Activated naive CD4-positive, alpha-beta T cell treated with Interleukin-2 at 50 U/mL for 16 hours (primary cell): ENCODE data around the gene ACAA1.

Experiments
- DNase-seq: peaks from one replicate; pipeline ENCODE4 v3.0.0-alpha.2; 2020

ACAA1 gene

DNA sequence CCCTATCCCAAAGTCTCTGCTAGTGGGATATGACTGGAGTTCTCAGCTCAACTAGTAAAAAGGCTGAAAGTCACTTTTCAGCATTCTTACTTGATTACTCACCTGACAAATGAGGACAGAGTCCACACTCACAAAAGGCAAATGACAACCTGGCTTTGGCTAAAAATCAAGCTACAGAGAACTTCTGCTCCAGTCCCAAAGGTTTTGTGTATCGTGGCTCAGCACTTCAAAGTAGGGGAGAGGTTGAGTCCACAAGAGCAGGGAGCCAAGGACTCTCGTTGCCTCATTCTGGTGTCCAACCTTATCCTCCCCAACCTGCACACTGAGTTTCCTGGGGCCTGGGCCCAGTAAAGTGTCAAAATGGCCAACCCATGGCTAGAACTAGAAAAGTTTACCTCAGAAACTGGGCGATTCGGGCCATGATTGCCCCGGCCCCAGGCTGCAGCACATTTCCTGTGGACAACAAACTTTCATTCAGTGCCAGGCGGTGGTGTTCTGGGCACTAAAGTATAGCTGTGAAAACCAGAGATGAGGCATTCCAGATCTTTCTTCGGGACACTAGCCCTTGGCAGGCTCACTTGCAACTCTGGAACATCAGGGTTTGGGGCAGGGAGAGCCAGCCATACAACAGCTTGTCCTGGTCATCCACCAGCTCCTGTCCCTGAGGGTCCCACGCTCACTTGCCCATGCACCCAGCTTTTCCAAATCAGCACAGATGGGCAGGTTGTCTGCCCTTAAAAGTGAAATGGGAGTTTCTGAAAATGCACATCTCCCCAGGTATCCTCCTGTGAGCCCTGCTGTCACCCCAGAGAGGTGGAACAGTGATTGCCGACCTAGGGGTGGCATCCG is 3.1 kb downstream of the ACAA1 start:
- DNase-seq = no peak

DNA sequence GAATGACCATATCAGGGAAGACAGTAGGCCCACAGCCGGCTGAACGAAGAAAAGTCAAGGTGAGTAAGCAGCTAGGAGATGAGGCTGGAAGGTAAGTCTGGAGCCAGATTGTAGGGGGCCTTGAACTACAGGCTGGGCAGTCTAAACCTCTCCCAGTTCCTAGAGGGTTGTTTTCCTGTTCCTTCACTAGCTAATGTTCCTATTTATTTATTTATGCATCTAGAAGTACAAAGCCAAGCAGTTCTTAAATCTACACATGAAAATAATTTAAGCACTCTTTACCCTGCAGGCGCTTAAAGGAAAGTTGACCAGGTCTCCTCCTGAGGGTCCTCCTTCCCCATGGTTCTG is 3.7 kb downstream of the ACAA1 start:
- no peak for DNase-seq

DNA sequence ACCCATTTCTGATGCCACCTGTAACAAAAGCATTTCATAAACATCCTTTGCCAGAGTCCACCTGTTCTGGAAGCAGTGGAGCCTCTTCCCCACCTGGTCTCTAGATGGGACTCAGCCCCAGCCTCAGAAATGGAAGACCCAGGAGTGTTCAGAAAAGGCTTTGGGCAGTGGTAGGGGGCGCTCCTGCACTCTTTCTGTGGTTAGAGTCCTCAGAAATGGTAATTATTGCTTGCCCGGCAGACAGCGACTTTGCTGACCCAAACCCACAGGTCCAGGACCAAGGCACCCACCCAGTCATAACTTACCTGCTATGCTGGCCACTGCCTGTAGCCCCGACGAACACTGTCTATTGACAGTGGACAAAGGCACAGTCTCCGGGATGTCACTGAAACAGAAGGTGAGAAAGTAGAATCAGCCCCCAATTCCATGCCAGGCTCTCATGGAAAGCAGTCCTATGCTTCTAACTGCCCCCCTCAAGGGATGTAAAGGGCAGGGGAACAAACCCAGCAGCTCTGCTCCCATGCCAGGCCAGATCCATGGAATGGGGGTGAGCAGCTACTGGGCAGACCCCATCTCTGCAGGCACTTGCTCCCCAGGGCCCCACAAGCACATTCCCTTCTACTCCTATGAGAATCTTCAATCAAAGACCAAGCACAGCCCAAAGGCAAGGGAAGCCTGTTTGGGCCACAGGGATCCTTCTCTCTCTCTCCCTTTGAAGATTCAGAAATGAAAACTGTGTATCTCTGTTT is 5.1 kb downstream of the ACAA1 start:
- peak; percentile 33 for DNase-seq

DNA sequence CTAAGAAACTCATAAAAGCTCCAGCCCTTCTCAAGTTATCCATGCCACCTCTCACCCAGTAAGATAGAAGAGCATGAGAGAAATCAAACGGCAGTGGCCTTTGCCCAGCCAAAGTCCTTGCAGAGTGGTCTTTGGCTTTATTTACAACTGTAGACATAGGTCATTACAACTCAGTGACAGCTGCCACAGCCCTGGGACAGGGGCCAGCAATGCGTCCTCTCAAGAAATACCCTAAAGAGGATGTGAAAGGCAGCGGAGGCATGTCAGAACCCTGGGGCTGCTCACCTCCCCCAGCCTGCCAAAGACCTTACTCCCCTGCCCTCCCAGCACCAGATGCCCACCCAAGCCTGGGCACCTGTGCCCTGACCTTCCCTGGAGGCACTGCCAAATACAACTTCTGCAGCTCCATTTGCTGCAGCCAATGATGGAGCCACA is 6.3 kb downstream of the ACAA1 start:
- no peak for DNase-seq

DNA sequence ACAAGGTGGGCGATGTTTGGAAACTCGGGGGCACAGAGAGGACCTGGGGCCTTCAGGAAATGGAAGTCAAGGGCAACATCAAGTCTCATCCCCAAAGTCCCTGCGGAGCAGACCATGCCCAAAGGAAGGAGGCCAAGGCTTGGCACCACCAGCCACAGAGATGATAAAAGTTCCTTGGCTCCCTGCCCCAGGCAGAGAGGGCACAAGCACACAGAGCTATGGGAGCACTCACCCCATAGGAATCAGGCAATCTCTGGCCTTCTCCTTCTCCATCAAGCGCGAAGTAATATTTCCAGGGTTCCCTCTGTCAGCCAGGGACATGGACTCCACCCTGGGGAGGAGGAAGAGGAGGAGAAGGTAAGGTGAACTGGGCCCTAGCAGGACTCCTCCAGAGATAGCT is 7.9 kb downstream of the ACAA1 start:
- DNase-seq = no peak

DNA sequence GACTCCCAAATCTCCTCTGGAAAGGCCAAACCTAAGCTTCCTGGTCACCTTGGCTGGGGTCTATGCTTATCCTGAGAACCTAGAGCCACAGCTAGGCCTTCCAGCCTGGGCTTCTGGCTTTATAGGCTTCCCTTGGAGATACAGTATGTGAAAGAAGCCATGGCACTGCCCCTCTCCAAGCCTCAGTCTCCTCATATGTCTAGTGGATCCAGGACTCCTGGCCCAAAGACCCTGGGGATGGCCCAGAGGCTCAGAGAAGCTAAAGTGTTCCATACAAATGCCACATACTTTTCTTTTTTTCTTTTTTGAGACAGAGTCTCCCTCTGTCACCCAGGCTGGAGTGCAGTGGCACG is 8.6 kb downstream of the ACAA1 start:
- DNase-seq = no peak

DNA sequence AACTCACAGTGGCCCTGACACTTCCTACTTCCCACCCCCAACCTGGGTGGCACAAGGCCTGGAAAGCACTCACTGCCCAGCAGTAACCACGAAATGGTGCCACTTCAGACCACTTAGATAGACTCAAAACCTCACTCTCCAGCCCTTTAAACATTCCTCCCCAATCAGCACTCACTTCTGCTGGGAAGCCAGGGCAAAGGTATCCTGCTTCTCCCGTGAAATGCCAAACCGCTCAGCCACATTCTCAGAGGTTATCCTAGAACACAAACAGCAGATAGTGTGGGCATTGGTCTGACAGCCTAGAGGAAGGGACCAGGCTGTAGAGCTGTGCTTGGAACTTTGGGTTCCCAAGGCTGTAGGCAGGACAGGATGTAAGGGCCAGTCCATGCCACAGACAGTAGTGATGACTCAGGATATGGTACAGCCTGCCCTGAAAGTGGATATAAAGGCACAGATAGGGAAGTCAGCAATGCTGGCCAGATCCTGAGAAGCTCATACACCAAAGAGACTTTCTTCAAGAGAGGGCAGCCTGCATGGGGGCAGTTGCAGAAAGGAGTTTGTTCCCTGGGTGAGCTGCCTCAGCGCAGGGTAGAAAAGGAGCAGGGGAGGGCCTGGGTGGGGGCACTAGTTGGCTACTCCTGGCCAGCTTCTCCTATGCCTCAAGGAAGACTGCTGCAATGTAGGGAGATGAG is 9.2 kb downstream of the ACAA1 start:
- no peak for DNase-seq

DNA sequence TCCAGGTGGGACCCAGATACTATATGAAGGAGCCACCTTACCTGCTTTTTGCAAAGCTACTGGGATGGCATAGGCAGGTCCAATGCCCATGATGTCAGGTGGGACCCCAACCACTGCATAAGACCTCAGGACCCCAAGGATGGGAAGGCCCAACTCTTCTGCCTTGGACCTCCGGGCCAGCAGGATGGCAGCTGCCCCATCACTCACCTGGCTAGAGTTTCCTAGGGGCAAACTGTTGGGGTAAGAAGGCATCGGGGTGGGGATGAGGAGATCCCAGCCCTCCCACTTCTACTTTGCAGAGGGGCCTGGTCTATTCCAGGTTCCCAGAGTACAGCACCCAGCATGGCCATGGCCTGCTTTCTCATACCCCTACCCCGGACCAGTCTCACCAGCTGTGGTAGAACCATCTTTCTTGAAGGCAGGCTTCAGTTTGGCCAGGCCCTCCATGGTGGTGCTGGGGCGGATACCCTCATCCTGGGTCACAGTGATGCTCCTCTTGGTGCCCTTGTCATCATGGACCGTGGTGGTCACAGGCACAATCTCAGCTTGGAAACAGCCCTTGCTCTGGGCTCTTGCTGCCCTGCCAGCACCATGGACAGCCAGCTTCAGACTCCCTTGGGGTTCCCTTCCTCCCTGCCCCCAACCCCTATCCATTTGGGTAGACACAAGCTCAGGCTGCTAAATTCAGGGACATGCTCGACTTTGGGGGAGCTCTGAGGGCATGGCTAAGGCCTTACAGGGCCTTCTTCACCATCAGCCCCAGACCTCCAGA is 10.6 kb downstream of the ACAA1 start:
- no peak for DNase-seq

DNA sequence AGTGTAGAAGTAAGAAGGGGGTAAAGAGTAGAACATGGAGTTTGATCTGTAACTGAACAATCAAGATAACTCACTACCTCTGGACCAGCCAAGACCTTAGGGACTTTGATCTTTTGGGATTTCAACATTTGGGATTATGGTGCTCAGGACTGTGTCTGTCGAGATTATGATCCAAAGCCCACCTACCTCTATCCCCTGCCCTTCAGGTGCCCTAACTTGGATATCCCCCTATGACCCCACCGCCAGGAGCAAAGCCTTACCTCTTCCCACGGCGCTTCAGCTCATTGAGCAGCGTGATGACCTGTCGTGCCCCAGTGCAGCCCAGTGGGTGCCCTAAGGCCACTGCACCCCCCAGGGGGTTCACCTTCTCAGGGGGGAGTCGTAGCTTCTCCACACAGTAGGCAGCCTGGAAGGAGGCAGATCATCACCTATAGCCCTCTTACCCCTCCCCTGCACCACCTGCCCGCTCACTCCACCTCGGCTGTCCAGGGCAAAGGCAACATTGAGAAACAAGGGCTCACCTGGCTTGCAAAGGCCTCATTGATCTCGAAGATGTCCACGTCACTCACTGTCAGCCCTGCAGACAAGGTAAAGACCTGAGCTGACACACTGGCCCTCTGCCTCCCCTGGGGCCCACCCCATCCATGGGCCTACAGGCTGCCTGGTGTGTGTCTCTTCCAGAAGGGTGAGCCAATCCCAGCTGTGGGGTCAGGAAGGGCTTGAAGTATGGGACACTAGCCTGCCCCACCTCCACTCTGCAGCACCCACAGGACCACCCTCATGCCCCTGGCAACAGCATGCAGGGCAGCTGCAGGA is 11.4 kb downstream of the ACAA1 start:
- DNase-seq = no peak

DNA sequence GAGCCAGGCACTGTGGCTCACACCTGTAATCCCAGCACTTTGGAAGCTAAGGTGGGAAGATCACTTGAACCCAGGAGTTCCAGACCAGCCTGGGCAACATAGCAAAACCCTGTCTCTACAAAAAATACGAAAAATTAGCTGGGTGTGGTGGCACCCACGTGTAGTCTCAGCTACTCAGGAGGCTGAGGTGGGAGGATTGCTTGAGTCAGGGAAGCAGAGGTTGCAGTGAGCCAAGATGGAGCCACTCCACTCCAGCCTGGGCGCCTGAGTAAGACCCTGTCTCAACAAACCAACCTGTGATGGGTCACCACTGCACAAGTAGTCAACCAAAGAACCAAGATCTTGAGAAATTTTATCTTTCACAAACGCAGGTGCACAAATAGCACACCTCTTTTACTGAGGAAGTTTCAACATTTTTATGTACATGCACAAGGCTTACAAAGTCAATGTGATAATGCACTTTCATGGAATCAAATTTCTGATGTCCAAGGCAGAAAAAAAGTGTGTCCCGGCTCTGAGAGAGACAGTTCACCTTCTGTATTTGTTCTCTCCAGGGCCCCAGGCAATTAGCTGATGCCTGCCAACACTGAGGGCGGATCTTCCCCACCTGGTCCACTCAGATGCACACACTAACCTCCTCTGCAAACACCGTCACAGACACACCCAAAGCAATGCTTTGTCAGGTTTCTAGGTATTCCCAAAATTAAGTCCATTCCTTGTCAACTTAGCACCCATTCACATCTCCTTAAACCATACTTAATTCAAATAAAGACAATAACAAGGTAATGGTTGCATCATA is 12.4 kb downstream of the ACAA1 start:
- DNase-seq = no peak

DNA sequence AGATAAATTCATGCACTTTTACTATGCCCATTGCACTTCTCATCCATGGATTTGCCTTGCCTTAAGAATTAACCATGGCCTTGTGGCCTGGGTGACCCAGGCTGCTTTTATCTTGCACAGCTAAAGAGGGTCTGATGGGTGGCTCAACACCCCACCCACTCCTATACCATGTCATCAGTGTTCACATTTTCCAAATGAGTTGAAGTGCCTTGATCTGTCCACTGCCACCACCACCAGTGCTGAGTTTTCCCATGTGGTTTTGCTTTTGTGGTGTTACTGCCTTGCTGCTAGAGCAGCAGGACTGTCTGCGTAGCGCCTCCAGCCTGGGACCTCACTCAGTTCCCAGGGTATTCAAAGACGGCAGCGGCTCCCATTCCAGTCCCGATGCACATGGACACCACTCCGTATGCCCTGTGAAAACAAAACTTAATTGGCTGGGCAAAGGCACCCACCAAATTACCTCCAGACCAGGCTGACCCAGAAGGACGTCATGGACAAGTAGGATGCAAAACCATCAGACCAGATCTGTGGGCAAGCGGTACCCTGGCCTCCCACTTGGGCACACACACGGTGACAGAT is 14.1 kb downstream of the ACAA1 start:
- no peak for DNase-seq

DNA sequence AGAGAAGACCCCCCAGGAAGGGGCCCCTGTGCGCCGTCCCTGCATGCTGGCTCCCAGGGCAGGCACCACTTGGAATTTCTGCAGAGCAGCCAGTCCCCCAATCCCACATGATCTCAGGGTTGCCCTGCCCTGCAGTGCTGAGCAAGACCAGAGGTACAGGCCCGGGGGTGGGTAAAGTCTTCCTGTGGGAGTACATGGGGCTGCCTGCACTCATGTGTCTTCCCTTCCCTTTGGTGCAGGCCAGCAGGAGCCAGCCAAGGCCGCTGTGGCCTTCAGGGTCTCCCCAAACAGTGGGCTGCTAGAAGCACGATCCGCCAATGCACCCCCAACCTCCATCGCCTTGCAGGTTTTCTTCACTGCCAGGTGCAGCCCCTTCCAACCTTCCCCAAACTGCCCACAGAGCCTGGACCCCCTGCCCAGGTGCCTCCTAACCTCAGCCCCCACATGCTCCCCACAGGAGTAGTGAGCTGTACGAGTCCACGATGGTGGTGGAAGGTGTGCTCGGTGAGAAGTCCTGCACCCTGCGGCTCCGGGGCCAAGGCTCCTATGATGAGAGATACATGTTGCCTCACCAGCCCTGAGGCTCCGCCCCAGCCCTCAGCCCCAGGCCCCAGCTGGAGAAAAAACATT is 15.0 kb downstream of the ACAA1 start:
- DNase-seq = no peak

DNA sequence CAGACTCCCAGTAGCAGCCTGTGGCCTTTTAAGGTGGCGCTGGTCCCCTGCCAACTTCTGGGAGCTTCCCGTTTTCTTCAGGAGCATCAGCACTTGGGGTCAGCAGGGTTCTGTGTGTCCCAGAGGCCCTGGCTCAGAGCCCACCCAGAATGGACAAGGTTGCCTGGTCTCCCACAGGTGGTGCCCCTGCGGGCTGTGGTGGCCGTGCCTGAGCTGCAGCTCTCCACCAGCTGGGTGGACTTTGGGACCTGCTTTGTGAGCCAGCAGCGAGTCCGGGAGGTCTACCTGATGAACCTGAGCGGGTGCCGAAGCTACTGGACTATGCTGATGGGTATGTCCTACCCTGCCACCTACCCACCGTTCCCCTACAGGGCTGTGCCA is 15.5 kb downstream of the ACAA1 start:
- DNase-seq = no peak

DNA sequence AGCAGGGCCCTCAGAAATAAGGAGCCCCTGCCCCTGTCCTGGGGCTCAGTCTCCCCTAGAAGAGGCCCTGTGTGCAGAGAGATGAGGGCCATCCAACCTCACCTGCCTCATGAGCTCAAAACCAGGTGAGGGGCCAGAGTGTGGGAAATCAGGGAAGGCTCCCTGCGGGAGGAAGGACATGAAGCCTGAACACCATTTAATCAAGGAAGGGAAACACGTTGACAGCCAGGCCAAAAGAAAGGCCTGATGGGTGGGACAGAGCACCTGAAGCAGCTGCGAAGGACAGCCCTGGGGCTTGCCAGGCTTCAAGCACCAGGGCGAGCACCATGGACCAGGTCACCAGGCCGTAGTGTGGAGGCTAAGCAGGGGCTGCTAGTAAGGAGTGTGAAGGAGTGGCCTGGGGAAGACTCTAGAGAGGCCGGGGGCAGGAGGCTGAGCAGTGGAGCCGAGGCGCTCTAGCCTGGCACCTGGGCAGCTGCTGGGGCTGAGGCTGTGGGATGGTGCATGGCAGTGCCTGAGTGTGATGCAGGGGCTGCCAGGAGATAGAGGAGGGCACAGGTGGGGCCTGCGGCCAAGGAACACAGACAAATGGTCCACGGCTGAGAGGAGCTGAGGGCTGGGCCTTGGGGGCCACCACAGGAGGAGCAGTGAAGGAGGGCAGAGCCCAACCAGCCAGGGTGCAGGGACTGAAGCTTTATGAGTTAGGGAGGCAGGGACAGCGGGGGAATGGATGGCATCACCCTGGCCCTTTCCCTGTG is 16.1 kb downstream of the ACAA1 start:
- DNase-seq = no peak

DNA sequence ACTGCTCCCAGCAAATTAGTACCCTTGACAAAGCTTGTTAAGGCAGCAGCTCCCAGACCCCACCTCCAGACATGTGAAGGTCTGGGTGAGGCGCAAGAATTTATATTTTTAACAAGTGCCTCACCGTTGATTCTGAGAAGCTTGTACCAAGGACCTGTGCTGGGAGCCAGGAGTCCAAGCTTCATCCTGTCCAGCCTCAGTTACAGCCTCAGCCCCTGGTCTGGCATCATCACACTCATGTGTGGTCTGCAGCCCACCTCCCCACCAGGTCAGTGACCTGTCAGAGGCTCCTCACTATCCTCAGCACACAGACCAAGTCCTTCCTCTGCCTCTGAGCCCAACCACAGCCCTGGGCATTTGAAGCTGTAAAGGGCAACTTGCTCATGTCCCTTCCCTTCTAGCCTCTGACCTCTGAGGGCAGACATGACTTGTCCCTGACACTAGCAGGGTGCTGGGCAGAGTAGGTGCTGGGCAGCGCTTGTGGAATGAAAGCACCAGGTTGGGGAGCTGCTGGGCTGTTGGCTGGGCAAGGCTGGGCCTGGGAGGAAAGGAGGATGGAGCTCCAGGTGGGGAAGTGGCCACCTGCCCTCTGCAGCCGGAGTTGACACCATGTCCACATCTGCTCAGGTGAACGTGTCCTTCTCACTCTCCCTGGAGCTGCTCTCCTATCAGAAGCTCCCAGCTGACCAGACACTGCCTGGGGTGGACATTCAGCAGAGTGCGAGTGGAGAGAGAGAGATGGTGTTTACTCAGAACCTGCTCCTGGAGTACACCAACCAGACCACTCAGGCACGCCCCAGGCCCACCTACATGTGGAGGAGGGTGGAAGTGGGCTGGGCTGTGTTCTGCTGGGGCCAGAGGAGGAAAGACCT is 16.9 kb downstream of the ACAA1 start:
- no peak for DNase-seq

DNA sequence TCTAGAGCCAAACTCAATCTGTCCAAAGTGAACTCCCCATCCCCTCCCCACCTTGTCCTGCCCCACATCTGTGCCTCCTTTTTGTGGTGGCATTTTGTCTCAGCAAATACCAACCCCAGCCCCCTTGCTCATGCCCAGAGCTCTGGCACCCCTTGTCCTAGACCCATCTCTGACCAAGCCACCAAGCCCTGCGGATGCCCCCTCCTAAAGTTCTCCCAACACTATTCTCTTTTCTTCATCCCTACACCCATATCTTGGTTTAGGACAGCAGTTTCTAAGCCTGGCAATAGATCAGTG is 17.7 kb downstream of the ACAA1 start:
- no peak for DNase-seq

DNA sequence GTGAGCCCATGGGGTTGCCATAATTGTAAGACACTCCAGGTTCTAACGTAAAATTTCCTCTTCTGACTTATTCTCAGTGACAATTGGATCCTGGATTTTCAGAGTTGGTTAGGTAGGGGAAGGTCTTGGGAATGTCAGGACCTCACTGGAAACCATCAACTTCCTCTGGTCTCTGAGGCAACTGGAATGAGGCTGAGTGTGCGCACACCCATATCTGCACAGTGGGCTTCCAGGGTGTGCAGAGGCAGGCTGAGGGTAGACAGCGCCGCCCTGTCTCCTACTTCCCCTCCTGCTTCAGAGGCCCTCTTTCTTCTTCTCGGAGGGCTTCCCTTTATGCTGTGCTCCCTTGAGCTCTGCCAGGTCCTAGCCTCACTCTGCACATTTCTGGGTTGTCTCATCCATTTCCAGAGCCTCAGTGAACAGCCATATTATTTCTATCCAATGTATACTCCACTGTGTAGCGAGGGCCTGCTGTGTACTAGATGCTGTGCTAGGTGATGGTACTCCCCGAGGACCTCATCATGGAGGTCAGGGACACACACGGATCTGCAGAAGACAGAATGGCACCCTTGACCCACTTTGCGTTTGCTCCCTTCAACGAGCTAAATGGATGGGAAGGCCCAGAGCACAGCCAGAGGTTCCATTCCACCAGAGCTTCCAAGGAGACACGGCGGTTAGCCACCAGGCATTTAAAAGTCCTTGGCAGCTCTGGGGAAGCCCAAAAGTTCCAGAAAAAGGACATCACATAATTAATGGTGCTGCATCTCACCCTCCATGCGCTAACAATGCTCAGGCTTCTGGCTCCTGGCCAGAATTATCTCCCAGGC is 18.3 kb downstream of the ACAA1 start:
- DNase-seq = no peak
